Breast epithelium (tissue), 3 donors: ENCODE measurements around the gene PC.

Source experiments
- POLR2A ChIP-seq: fragments of 450-650 bp; IDR thresholded peaks from one replicate; pipeline ENCODE4 v1.6.1; 2016; ENCODE audit warnings: antibody characterized with exemption, mild to moderate bottlenecking, moderate library complexity
- TF ChIP-seq, protein P1 (sequence below), 3 donors: fragments of 450-650 bp; IDR thresholded peaks; one replicate each; pipeline ENCODE4 v1.5.1; 2016 to 2017; ENCODE audit warnings: antibody characterized with exemption in 3 of 3, mild to moderate bottlenecking in 3 of 3, moderate library complexity in 3 of 3

DNA sequence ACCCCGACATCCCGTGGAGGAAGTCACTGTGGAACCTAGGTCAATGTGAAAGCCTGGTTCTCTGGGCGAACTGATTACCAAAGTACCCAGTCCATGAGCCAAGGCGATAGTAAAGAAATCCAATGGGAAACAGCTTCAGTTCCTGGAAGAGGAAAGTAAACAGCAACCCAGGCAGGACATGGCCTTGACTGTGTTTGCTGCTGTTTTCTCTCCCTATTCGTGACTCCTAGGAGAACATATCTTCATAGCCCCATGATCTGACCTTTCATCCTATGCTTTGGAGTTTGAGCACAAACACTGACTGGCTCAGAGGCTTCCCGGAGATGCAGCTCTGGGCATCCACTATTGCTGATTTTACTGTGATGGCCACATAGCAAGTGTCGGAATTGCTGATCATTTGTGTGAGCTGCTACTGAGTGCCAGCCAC is 56.2 kb downstream of the PC start:
- TF ChIP-seq, protein P1, sequence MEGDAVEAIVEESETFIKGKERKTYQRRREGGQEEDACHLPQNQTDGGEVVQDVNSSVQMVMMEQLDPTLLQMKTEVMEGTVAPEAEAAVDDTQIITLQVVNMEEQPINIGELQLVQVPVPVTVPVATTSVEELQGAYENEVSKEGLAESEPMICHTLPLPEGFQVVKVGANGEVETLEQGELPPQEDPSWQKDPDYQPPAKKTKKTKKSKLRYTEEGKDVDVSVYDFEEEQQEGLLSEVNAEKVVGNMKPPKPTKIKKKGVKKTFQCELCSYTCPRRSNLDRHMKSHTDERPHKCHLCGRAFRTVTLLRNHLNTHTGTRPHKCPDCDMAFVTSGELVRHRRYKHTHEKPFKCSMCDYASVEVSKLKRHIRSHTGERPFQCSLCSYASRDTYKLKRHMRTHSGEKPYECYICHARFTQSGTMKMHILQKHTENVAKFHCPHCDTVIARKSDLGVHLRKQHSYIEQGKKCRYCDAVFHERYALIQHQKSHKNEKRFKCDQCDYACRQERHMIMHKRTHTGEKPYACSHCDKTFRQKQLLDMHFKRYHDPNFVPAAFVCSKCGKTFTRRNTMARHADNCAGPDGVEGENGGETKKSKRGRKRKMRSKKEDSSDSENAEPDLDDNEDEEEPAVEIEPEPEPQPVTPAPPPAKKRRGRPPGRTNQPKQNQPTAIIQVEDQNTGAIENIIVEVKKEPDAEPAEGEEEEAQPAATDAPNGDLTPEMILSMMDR (IDR thresholded peaks at IDR 0.05) = no peak
- TF ChIP-seq POLR2A = no peak
